Breast epithelium (tissue), 4 donors: ENCODE data around the gene OSBPL10. TPM values are rescaled to one million over a fixed set of nuclear protein-coding genes. Genes with fewer than 3 reads are reported as not detected.

Experiments
- DNase-seq, 2 donors: peaks; one replicate each; pipeline ENCODE4 v3.0.0-alpha.2; 2019; ENCODE audit warnings: low spot score in 2 of 2
- H3K27ac ChIP-seq, 2 donors: fragments of 200-600 bp; sonication (generic) in 1 of 2; one replicate each; pipeline ENCODE4 v1.5.1; 2016 to 2019; ENCODE audit warnings: mild to moderate bottlenecking in 1 of 2
- H3K27me3 ChIP-seq, 2 donors: fragments of 200-600 bp; sonication (generic) in 1 of 2; one replicate each; pipeline versions ENCODE4 v1.5.1 to v1.6.0; 2017 to 2019; ENCODE audit warnings: control low read depth in 1 of 2, mild to moderate bottlenecking in 1 of 2
- H3K36me3 ChIP-seq: fragments of 200-600 bp; one replicate; pipeline ENCODE4 v1.5.1; 2019
- H3K4me1 ChIP-seq, 2 donors: fragments of 200-600 bp; sonication (generic); one replicate each; pipeline ENCODE4 v1.5.1; 2016 to 2019; ENCODE audit warnings: control low read depth in 1 of 2
- H3K4me3 ChIP-seq, 3 donors: fragments of 200-600 bp; sonication (generic); 1 replicate in 2 of 3; 2 replicates in 1 of 3; pipeline ENCODE4 v1.5.1; 2016 to 2019; ENCODE audit warnings: mild to moderate bottlenecking in 3 of 3, moderate library complexity in 2 of 3
- H3K9me3 ChIP-seq, 2 donors: fragments of 200-600 bp; sonication (generic) in 1 of 2; one replicate each; pipeline ENCODE4 v1.5.1; 2016 to 2019; ENCODE audit warnings: control low read depth in 1 of 2
- CTCF ChIP-seq, 3 donors: fragments of 450-650 bp; IDR thresholded peaks; one replicate each; pipeline ENCODE4 v1.5.1; 2016 to 2017; ENCODE audit warnings: antibody characterized with exemption in 3 of 3, mild to moderate bottlenecking in 3 of 3, moderate library complexity in 3 of 3
- POLR2A ChIP-seq: fragments of 450-650 bp; IDR thresholded peaks from one replicate; pipeline ENCODE4 v1.6.1; 2016; ENCODE audit warnings: antibody characterized with exemption, mild to moderate bottlenecking, moderate library complexity
- POLR2AphosphoS5 ChIP-seq, 3 donors: sonication (generic); formaldehyde crosslinking; IDR thresholded peaks; one replicate each; pipeline ENCODE4 v1.6.1; 2017; ENCODE audit warnings: antibody characterized with exemption in 3 of 3
- intact Hi-C: fragments of 100-400 bp; cut with DNase I; formaldehyde crosslinking; loops from one replicate; pipeline ENCODE4 v1.15.1; 2023; ENCODE audit warnings: low total_unique reads
- total RNA-seq, 3 donors: library from RNA; depleted of rRNA; stranded (reverse); fragments of >200 nt; gene quantifications; one replicate each; pipeline ENCODE4 v1.1.0, GENCODE V29; 2016

OSBPL10 gene
- total RNA-seq, 3 donors from 2014 or later = 17.6 to 47.4 (median 26.5) TPM

- H3K4me3 ChIP-seq = no peak overlapping the region
- H3K27me3 ChIP-seq = no peaks in the 10 kb centered on the region
- H3K36me3 ChIP-seq = no peaks in the 10 kb centered on the region
- no peaks in the 10 kb centered on the region for H3K4me1 ChIP-seq
- no peak overlapping the region for H3K27ac ChIP-seq
- DNase-seq = no peak
- H3K9me3 ChIP-seq = no peaks in the 10 kb centered on the region
- intact Hi-C loops = no loop called here
- TF ChIP-seq POLR2AphosphoS5 (IDR thresholded peaks at IDR 0.05) (no peak), CTCF (IDR thresholded peaks at IDR 0.05) (no peak), POLR2A (no peak)
These were observed 23.2 kb upstream of the OSBPL10 start for GRCh38 chr3:32004113-32004765.

DNA sequence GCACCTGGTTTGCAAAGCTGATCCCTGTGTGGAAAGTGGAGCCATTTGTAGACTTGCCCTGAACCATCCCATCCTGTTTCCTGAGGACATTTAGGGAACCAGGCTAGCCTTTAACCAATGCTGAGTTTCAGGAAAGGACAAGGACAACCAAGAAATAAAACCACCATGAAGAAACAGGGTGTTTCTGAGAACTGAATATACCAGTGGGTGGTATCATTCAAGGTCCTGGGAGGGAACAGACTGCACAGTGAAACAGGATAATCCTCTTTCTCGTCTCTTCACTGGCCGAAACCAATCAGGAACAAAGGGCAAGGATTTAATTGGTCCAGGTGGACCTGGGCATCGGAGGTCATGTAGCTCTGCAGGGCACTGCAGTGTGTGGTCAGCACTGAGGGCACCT lies 22.3 kb upstream of the OSBPL10 start:
- Histone ChIP-seq H3K4me1 (no peaks in the 10 kb centered on the region), H3K27me3 (no peaks in the 10 kb centered on the region), H3K9me3 (no peaks in the 10 kb centered on the region), H3K36me3 (no peaks in the 10 kb centered on the region), H3K4me3 (no peak overlapping the region), H3K27ac (no peak overlapping the region)
- intact Hi-C loops = no loop called here
- no peak for DNase-seq
- no peak for TF ChIP-seq CTCF (IDR thresholded peaks at IDR 0.05)
- no peak for TF ChIP-seq POLR2AphosphoS5 (IDR thresholded peaks at IDR 0.05)
- no peak for TF ChIP-seq POLR2A

GRCh38 chr3:32002561-32003368 lies 21.7 kb upstream of the OSBPL10 start:
- Histone ChIP-seq H3K4me3 (no peak overlapping the region), H3K27me3 (no peaks in the 10 kb centered on the region), H3K4me1 (no peaks in the 10 kb centered on the region), H3K27ac (no peak overlapping the region), H3K36me3 (no peaks in the 10 kb centered on the region), H3K9me3 (no peaks in the 10 kb centered on the region)
- no peak for DNase-seq
- TF ChIP-seq POLR2AphosphoS5 (IDR thresholded peaks at IDR 0.05) (no peak), CTCF (IDR thresholded peaks at IDR 0.05) (no peak), POLR2A (no peak)
- intact Hi-C loops = no loop called here

DNA sequence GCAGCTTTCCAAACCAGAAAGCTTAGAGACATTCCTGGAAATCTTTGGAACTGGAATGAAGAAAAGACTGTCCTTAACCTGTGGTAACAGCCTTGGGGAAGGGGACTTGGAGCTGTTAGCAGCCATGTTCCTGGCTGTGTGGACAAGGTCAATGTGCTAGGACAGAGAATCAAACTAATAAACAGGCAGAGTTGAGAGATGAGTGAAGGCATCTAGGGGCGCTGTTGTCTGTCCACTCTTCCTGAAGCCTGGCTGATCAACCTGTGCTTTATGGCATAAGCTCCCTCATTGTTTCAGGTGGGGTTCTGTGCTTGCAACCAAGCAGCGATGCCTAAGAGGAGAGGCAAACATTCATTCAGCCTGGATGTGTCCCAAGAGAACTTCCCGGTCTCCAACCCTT lies 19.8 kb upstream of the OSBPL10 start:
- intact Hi-C loops = no loop called here
- no peak for DNase-seq
- Histone ChIP-seq H3K27me3 (no peaks in the 10 kb centered on the region), H3K4me1 (no peaks in the 10 kb centered on the region), H3K4me3 (no peak overlapping the region), H3K27ac (no peak overlapping the region), H3K36me3 (no peaks in the 10 kb centered on the region), H3K9me3 (no peaks in the 10 kb centered on the region)
- TF ChIP-seq POLR2A (no peak), POLR2AphosphoS5 (IDR thresholded peaks at IDR 0.05) (no peak), CTCF (IDR thresholded peaks at IDR 0.05) (no peak)

GRCh38 chr3:31999907-32000439 lies 18.9 kb upstream of the OSBPL10 start:
- H3K27ac ChIP-seq = no peak overlapping the region
- H3K27me3 ChIP-seq = no peaks in the 10 kb centered on the region
- no peaks in the 10 kb centered on the region for H3K4me1 ChIP-seq
- DNase-seq = no peak
- no peak overlapping the region for H3K4me3 ChIP-seq
- H3K9me3 ChIP-seq = peaks cover 0 to 2% of the 10 kb centered on the region in 2 donors
- no peak for TF ChIP-seq POLR2A
- no peak for TF ChIP-seq POLR2AphosphoS5 (IDR thresholded peaks at IDR 0.05)
- no peak for TF ChIP-seq CTCF (IDR thresholded peaks at IDR 0.05)
- intact Hi-C loops = no loop called here
- no peaks in the 10 kb centered on the region for H3K36me3 ChIP-seq
